ENCODE results near the gene RFNG.

DNA sequence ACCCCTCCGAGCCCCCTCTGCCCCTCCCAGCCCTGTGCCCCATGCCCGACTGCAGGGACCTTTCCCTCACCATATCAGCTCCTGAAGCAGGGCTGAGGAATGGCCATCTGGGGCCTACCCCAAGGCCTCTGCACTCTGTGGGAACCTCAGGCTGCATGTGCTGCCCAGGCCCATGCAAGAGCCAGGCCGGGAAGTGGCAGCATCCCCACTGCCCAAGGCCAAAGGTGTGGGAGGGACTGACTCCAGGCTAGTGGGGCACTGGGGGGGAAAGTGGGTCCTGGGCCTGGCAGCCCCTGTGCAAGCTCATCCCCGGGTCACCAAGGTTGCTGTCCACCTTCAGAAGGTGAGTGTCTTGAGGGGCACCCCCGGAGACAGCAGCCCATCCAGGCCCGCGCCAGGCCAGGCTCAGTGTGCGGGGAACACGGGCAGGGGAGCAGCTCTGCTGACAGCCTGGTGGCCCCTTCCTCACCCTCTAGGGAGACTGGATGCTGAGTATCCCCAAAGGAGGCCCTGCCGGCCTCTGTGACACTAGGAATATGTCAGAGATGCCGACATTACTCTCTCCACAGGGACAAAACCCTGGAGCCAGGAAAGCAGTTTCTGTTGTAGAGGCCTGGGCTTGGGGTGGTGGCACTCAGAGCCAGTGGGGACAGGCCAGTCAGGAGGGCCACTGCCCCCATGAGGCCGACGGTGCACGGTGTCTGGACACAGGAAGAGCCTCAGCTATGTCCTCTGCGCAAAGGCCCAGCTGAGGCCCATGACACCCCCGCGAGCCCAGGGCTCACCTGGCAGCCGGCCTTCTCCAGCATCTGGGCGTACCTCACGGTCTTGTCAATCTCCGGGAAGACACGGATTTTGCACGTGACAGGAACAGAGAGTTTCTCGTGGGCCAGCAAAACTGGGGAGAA lies 10.7 kb upstream of the RFNG start:
- TF ChIP-seq, protein P1, sequence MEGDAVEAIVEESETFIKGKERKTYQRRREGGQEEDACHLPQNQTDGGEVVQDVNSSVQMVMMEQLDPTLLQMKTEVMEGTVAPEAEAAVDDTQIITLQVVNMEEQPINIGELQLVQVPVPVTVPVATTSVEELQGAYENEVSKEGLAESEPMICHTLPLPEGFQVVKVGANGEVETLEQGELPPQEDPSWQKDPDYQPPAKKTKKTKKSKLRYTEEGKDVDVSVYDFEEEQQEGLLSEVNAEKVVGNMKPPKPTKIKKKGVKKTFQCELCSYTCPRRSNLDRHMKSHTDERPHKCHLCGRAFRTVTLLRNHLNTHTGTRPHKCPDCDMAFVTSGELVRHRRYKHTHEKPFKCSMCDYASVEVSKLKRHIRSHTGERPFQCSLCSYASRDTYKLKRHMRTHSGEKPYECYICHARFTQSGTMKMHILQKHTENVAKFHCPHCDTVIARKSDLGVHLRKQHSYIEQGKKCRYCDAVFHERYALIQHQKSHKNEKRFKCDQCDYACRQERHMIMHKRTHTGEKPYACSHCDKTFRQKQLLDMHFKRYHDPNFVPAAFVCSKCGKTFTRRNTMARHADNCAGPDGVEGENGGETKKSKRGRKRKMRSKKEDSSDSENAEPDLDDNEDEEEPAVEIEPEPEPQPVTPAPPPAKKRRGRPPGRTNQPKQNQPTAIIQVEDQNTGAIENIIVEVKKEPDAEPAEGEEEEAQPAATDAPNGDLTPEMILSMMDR (IDR thresholded peaks at IDR 0.05; ENCODE audit: insufficient read depth, low read depth, low read length), result no peak
- no peak for TF ChIP-seq EZH2 (IDR thresholded peaks at IDR 0.05; ENCODE audit: insufficient read depth, low read length)
